Transverse colon (tissue), 4 donors: ENCODE results near the gene MZF1.

ENCODE experiments used
- CTCF ChIP-seq, 5 experiments: fragments of 200-600 bp in 3 of 5; fragments of 450-650 bp in 2 of 5; sonication (generic) in 3 of 5; IDR thresholded peaks; 1 replicate in 2 of 5; 2 replicates in 3 of 5; pipeline ENCODE4 v1.5.1; 2016 to 2017; ENCODE audit warnings: antibody characterized with exemption in 5 of 5, inconsistent platforms in 3 of 5, mild to moderate bottlenecking in 2 of 5, moderate library complexity in 1 of 5
- POLR2AphosphoS5 ChIP-seq, 3 donors: sonication (generic); formaldehyde crosslinking; IDR thresholded peaks; one replicate each; pipeline ENCODE4 v1.6.1; 2016; ENCODE audit warnings: antibody characterized with exemption in 3 of 3

GRCh38 chr19:58584498-58585441 lies 11.6 kb upstream of the MZF1 start:
- TF ChIP-seq CTCF (IDR thresholded peaks at IDR 0.05) (no peak), POLR2AphosphoS5 (IDR thresholded peaks at IDR 0.05) (no peak)
